RWPE1 (cell line): ENCODE data around the gene CLEC17A.

ENCODE experiments used
- CTCF ChIA-PET: fragments of 350-600 bp; sonication (Branson Sonifier 250); formaldehyde crosslinking; extraction: SDS; loops from one replicate; lab custom pipeline; 2021; lab: Yijun Ruan, JAX
- POLR2A ChIA-PET: fragments of 400-600 bp; formaldehyde crosslinking; extraction: SDS; loops from one replicate; lab custom pipeline; 2020; ENCODE audit warnings: antibody characterized with exemption; ENCODE audit not compliant: low non-redundant PET; lab: Yijun Ruan, JAX
- DNase-seq: peaks from one replicate; pipeline ENCODE4 v3.0.0; 2012; ENCODE audit warnings: low spot score
- H3K27ac ChIP-seq: fragments of 450-650 bp; 2 replicates; pipeline ENCODE4 v1.5.1; 2017
- TF ChIP-seq, protein P1 (sequence below): fragments of 450-650 bp; conservative IDR thresholded peaks from 2 replicates; pipeline ENCODE4 v1.5.1; 2017; ENCODE audit warnings: low read depth, mild to moderate bottlenecking

Gene CLEC17A

DNA sequence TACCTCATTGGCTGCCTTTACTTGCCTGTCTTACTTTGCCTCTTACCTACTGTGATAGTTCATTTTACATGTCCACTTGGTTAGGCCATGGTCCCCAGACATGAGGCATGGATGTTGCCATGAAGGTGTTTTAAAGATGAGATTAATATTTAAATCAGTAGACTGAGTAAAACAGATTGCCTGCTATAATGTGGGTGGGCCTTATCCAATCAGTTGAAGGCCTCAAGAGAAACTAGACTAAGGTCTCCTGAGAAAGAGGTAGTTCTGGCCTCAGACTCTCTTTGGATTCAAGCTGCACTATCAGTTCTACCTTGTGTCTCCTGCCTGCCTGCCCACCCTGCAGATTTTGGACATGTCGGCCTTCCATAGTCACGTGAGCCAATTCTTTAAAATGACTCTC lies 65.6 kb downstream of the CLEC17A start:
- POLR2A ChIA-PET = no interaction called here
- no peak for DNase-seq
- TF ChIP-seq, protein P1, sequence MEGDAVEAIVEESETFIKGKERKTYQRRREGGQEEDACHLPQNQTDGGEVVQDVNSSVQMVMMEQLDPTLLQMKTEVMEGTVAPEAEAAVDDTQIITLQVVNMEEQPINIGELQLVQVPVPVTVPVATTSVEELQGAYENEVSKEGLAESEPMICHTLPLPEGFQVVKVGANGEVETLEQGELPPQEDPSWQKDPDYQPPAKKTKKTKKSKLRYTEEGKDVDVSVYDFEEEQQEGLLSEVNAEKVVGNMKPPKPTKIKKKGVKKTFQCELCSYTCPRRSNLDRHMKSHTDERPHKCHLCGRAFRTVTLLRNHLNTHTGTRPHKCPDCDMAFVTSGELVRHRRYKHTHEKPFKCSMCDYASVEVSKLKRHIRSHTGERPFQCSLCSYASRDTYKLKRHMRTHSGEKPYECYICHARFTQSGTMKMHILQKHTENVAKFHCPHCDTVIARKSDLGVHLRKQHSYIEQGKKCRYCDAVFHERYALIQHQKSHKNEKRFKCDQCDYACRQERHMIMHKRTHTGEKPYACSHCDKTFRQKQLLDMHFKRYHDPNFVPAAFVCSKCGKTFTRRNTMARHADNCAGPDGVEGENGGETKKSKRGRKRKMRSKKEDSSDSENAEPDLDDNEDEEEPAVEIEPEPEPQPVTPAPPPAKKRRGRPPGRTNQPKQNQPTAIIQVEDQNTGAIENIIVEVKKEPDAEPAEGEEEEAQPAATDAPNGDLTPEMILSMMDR = no peak
- CTCF ChIA-PET = no interaction called here
- H3K27ac ChIP-seq = no peak overlapping the region

DNA sequence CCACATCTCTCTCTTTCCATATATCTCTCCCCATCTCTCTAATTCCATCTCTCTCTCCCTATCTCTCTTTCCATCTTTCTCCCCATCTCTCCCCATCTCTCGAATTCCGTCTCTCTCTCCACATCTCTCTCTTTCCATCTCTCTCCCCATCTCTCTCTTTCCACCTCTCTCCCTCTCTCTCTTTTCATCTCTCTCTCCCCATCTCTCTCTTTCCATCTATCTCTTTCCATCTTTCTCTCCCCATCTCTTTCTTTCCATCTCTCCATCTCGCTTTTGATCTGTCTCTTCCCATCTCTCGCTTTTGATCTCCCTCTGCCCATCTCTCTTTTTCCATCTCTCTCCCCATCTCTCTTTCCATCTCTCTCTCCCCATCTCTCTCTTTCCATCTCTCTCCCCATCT lies 66.1 kb downstream of the CLEC17A start:
- ChIA-PET CTCF (no interaction called here), POLR2A (no interaction called here)
- no peak overlapping the region for H3K27ac ChIP-seq
- TF ChIP-seq, protein P1 = no peak
- no peak for DNase-seq

DNA sequence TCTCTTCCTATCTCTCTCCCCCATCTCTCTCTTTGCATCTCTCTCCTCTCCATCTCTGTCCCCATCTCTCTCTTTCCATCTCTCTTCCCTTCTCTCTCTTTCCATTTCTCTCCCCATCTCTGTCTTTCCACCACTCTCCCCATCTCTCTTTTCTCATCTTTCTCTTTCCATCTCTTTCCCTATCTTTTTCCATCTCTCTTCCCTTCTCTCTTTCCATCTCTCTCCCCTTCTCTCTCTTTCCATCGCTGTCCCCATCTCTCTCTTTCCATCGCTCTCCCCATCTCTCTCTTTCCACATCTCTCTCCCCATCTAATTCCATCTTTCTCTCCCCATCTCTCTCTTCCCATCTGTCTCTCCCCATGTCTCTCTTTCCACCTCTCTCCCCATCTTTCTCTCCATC lies 67.3 kb downstream of the CLEC17A start:
- ChIA-PET POLR2A (no interaction called here), CTCF (interaction anchor here (0.6 kb wide), 1 partner anchor 13 kb away, joined by 3 read pairs; no protein-coding TSS in a partner anchor)
- TF ChIP-seq, protein P1 = no peak
- no peak overlapping the region for H3K27ac ChIP-seq
- DNase-seq = no peak

GRCh38 chr19:14654786-14655560 lies 72.1 kb downstream of the CLEC17A start:
- DNase-seq = no peak
- H3K27ac ChIP-seq = no peak overlapping the region
- TF ChIP-seq, protein P1 = no peak
- POLR2A ChIA-PET = no interaction called here
- CTCF ChIA-PET = interaction anchor here (0.6 kb wide), 1 partner anchor 128 kb away, joined by 3 read pairs; no protein-coding TSS in a partner anchor

DNA sequence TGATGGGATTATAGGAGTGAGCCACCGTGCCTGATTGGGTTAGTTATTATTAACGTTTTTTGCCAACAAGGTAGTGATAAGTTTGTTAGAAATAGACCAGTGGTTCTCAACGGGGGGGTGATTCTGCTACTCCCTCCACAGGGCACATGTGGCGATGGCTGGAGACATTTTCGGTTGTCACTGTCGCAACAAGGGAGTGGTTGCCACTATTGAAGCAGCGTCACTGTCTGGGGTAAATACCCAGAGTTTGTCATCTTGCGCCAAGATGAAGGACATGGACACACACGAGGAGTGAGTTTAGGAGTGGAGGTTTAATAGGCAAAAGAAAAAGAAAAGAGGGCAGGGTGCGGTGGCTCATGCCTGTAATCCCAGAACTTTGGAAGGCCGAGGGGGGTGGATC lies 72.8 kb downstream of the CLEC17A start:
- TF ChIP-seq, protein P1 = no peak
- POLR2A ChIA-PET = no interaction called here
- no peak for DNase-seq
- no peak overlapping the region for H3K27ac ChIP-seq
- CTCF ChIA-PET = no interaction called here

DNA sequence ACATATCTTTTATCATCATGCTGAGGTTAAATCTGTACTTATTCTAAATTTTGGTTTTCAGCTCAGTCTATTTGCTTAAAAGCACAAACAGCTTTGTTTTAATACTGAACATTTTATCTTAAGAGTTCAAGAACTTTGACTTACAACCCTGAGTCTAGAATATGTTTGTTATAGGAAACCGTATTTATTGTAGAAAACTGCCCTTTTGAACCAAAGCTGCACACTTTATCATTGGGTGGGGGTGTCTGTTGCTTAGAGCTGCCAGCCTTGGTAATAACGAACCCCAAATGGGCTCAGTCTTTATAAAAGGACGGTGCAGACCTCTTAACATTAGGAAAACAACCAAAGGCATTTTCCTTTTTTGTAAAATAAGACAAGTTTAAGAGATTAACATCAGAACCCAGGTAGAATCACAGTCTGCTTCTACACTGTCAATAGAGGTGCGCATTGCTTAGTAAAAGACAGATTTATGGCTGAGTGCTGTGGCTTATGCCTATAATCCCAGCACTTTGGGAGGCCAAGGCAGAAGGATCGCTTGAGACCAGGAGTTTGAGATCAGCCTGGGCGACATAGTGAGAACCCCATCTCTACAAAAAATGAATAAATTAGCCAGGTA lies 77.1 kb downstream of the CLEC17A start:
- no peak overlapping the region for H3K27ac ChIP-seq
- TF ChIP-seq, protein P1 = no peak
- no peak for DNase-seq
- ChIA-PET POLR2A (no interaction called here), CTCF (no interaction called here)
